Heart left ventricle (tissue), 16 donors: ENCODE data around the gene PTH2R. TPM values are rescaled to one million over a fixed set of nuclear protein-coding genes. Genes with fewer than 3 reads are reported as not detected.

Experiments used
- ATAC-seq, 4 donors: fragments of 200-7000 bp; cut with Tn5 transposase; one replicate each; pipeline ENCODE4 v1.9.1; 2020 to 2022; ENCODE audit warnings: moderate library complexity in 4 of 4, mild to moderate bottlenecking in 3 of 4, moderate number of reproducible peaks in 1 of 4
- DNase-seq, 5 donors: peaks; one replicate each; pipeline ENCODE4 v3.0.0-alpha.2; 2020
- H3K27ac ChIP-seq, 12 donors: fragments of 200-600 bp; sonication (generic) in 4 of 12; one replicate each; pipeline versions ENCODE4 v1.5.0 to v1.8.0; 2016 to 2022; ENCODE audit warnings: mild to moderate bottlenecking in 2 of 12
- H3K27me3 ChIP-seq, 9 donors: fragments of 200-600 bp; sonication (generic) in 2 of 9; one replicate each; pipeline versions ENCODE4 v1.5.1 to v1.8.0; 2016 to 2022; ENCODE audit warnings: mild to moderate bottlenecking in 3 of 9
- H3K36me3 ChIP-seq, 9 donors: fragments of 200-600 bp; sonication (generic) in 2 of 9; one replicate each; pipeline versions ENCODE4 v1.5.0 to v1.8.0; 2018 to 2022; ENCODE audit warnings: mild to moderate bottlenecking in 2 of 9
- H3K4me1 ChIP-seq, 12 donors: fragments of 200-600 bp; sonication (generic) in 4 of 12; one replicate each; pipeline versions ENCODE4 v1.5.0 to v1.8.0; 2016 to 2022; ENCODE audit warnings: mild to moderate bottlenecking in 3 of 12
- H3K4me3 ChIP-seq, 12 donors: fragments of 200-600 bp; sonication (generic) in 4 of 12; one replicate each; pipeline versions ENCODE4 v1.5.0 to v1.8.0; 2017 to 2022; ENCODE audit warnings: mild to moderate bottlenecking in 9 of 12, moderate library complexity in 4 of 12
- H3K9me3 ChIP-seq, 12 donors: fragments of 200-600 bp; sonication (generic) in 4 of 12; one replicate each; pipeline versions ENCODE4 v1.5.0 to v1.8.0; 2016 to 2022; ENCODE audit warnings: mild to moderate bottlenecking in 1 of 12
- POLR2A ChIP-seq, 2 donors: fragments of 450-650 bp; IDR thresholded peaks; one replicate each; pipeline ENCODE4 v1.6.1; 2017; ENCODE audit warnings: antibody characterized with exemption in 2 of 2, mild to moderate bottlenecking in 2 of 2, moderate library complexity in 2 of 2
- WGBS, 4 donors: extraction: QIAGEN DNeasy Blood & Tissue Kit in 2 of 4; methylation state at CpG; one replicate each; pipeline versions ENCODE4 v1.1.5 to v1.1.7; 2013 to 2018; 5-methylcytosine and 5-hydroxymethylcytosine counted together
- intact Hi-C, 10 donors: fragments of 100-400 bp; cut with DNase I; formaldehyde crosslinking; loops; one replicate each; pipeline versions ENCODE4 v1.11.1 to v1.14.2; 2022
- polyA plus RNA-seq, 2 donors: library from polyadenylated mRNA; stranded (reverse); fragments of 200-250 nt; gene quantifications; one replicate each; pipeline ENCODE4 v1.2.3, GENCODE V29; 2013
- total RNA-seq, 9 donors: library from RNA; depleted of rRNA in 2 of 9; stranded (reverse); fragments of >200 nt in 2 of 9; fragmentation: NEBNext Ultra II Directional in 3 of 9; extraction: Animal tissue kit (Norgen Biotek cat#: 25700) in 3 of 9; gene quantifications; one replicate each; pipeline versions ENCODE4 v1.1.0 to v1.2.4, GENCODE V29; 2016 to 2023
- TF ChIP-seq, protein P1 (sequence below), 12 donors: fragments of 200-600 bp; sonication (generic) in 4 of 12; IDR thresholded peaks; one replicate each; pipeline versions ENCODE4 v1.5.0 to v1.8.0; 2018 to 2022; ENCODE audit warnings: antibody characterized with exemption in 12 of 12, mild to moderate bottlenecking in 5 of 12
- donor health status: ischemic (EF 13 %, LVEDD 7.1; RV severe dilation, severe dysfunction).
- donor health status: healthy with polysubstance abuse.
- donor health status: DM: no; HTN: yes; CAD: no.
- donor health status: DM: no; HTN: no; CAD: no.
- donor health status: ischemic (EF 25% LVEDD 6.9; RV normal size, moderate dysfunction).
- donor health status: ischemic (EF 25% LVEDD 5.7; RV mildly dilated, moderate dysfunction).
- donor health status: healthy.
- donor health status: DM: yes; HTN: yes; CAD: no.
- donor health status: ischemic (EF 35%, LVEDD 5.7; RV mildly dilated, moderate dysfunction).
- donor health status: nonischemic (EF 11% LVEDD 7.7; RV severe dilation, severe dysfunction).
- donor health status: DM: yes; HTN: yes; CAD: no.
- donor health status: PGD.
- donor health status: ischemic (EF 29% LVEDD 5.4; RV normal size, mild dysfunction).
- donor health status: nonischemic (EF 23%, LVEDD 6.1; RV moderate dilation, normal function).

Gene PTH2R
- total and polyA plus RNA-seq, 11 donors, result 0.11 to 0.34 TPM; not detected in 9

DNA sequence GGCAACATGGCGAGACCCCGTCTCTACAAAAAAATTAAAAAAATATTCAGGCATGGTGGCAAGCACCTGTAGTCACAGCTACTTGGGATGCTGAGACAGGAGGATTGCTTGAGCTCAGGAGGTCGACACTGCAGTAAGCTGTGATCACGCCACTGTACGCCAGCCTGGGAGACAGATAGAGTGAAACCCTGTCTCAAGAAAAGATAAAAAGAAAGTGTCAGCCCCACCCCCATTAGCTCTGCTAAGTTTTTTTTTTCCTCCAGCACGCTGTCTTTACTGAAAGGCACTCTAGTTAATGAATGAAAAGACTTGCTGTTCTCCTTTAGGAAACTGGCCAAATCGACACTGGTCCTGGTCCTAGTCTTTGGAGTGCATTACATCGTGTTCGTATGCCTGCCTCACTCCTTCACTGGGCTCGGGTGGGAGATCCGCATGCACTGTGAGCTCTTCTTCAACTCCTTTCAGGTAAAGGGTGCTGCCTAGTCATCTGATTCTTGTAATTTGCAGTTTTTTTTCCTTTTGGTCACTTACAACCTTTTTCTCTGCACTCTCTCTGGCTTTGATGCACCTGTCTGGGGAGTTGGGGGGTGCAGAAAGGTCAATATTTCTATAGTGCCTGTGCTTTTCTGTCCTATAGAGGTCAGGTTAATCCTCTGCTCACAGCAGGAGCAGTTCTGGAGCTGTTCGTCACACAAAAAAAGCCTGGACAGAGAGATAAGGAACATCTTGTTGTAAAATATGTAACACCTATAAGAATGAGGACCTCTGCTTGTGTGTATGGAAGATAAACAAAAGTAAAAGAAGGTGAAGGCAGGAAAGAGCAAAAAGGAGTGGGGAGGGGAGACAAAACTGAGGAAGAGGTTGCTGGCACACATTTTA, 82.3 kb downstream of the PTH2R start:
- H3K27ac ChIP-seq, result no peak overlapping the region
- intact Hi-C loops, result no loop called here
- H3K9me3 ChIP-seq, result peaks cover 0 to 10% (median 1%) of the 10 kb centered on the region in 12 donors
- H3K4me1 ChIP-seq, result no peaks in the 10 kb centered on the region
- H3K36me3 ChIP-seq, result no peaks in the 10 kb centered on the region
- no peak for ATAC-seq
- H3K4me3 ChIP-seq, result no peak overlapping the region
- H3K27me3 ChIP-seq, result no peaks in the 10 kb centered on the region
- no peak for DNase-seq
- 54 to 63% (median 55%) methylated on average over 12 of the region's 12 CpGs for WGBS, 4 donors
- no peak for TF ChIP-seq POLR2A (IDR thresholded peaks at IDR 0.05)
- TF ChIP-seq, protein P1, sequence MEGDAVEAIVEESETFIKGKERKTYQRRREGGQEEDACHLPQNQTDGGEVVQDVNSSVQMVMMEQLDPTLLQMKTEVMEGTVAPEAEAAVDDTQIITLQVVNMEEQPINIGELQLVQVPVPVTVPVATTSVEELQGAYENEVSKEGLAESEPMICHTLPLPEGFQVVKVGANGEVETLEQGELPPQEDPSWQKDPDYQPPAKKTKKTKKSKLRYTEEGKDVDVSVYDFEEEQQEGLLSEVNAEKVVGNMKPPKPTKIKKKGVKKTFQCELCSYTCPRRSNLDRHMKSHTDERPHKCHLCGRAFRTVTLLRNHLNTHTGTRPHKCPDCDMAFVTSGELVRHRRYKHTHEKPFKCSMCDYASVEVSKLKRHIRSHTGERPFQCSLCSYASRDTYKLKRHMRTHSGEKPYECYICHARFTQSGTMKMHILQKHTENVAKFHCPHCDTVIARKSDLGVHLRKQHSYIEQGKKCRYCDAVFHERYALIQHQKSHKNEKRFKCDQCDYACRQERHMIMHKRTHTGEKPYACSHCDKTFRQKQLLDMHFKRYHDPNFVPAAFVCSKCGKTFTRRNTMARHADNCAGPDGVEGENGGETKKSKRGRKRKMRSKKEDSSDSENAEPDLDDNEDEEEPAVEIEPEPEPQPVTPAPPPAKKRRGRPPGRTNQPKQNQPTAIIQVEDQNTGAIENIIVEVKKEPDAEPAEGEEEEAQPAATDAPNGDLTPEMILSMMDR (IDR thresholded peaks at IDR 0.05), result no peak

DNA sequence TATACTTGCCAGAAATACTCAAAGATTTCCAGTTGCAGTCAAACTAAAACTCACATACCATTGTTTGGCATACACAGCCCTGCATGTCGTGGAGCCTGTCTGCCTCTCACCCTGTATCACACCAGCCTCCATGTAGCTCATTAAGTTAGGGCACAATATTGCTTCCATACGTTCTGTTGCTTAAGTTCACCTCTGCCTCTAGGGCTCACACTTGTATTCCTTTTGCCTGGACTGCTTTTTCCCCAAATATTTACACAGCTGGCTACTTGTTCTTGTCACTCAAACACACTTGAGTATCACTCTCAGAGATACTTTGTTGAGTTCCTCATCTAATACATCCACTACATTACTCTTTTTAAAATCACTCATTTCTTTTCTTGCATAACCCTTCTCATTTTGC, 83.1 kb downstream of the PTH2R start:
- H3K36me3 ChIP-seq, result no peaks in the 10 kb centered on the region
- DNase-seq (no peak), ATAC-seq (no peak)
- H3K4me3 ChIP-seq, result no peak overlapping the region
- TF ChIP-seq, protein P1 (IDR thresholded peaks at IDR 0.05), result no peak
- TF ChIP-seq POLR2A (IDR thresholded peaks at IDR 0.05), result no peak
- H3K27ac ChIP-seq, result no peak overlapping the region
- intact Hi-C loops, result no loop called here
- 17 to 29% (median 24%) methylated on average over 2 of the region's 2 CpGs for WGBS, 4 donors
- H3K27me3 ChIP-seq, result no peaks in the 10 kb centered on the region
- H3K4me1 ChIP-seq, result no peaks in the 10 kb centered on the region
- H3K9me3 ChIP-seq, result peaks cover 0 to 10% (median 1%) of the 10 kb centered on the region in 12 donors

DNA sequence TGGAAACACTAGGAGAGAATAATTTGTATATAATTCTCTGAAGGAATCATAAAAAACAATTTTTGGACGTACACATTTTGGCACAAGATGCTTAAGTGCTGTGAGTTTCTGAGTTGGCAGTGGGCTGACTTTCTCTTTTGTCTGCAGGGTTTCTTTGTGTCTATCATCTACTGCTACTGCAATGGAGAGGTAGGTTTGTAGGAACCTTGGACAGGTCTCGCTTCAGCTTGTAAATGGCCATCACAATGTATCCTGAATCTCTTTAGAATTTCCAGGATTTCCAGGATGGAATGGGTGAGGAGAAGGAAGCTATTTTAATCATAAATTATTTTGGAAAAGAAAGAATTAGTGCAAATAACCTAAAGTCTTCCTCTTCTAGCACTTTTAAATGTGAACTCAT, 83.9 kb downstream of the PTH2R start:
- Histone ChIP-seq H3K4me1 (no peaks in the 10 kb centered on the region), H3K4me3 (no peak overlapping the region), H3K27me3 (no peaks in the 10 kb centered on the region), H3K36me3 (no peaks in the 10 kb centered on the region), H3K27ac (no peak overlapping the region), H3K9me3 (peaks cover 0 to 10% (median 1%) of the 10 kb centered on the region in 12 donors)
- no peak for DNase-seq
- no peak for ATAC-seq
- TF ChIP-seq, protein P1 (IDR thresholded peaks at IDR 0.05), result no peak
- TF ChIP-seq POLR2A (IDR thresholded peaks at IDR 0.05), result no peak
- 75 to 82% (median 79%) methylated on average over 2 of the region's 2 CpGs for WGBS, 4 donors
- intact Hi-C loops, result no loop called here

DNA sequence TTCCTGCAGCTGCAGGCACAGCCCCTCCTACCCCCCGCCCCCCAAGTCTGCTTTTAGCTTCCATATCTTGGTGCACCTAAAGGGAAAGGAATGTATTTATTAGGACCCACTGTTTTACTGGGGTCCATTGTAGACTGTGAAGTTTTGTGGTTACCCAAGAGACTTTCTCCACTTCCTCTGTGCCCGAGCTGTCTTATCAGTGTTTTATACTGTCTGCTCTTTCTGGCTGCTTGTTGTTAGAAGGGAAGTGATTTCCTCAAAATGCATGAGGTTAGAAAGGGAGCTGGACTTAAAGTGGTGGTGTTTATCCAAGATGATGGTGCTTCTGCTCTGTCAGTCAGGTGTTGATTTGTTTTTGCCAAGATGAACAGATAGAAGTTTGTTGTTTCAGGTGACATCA, 85.0 kb downstream of the PTH2R start:
- peaks cover 0 to 10% (median 1%) of the 10 kb centered on the region in 12 donors for H3K9me3 ChIP-seq
- no peak for ATAC-seq
- H3K27ac ChIP-seq, result no peak overlapping the region
- intact Hi-C loops, result no loop called here
- DNase-seq, result no peak
- H3K36me3 ChIP-seq, result no peaks in the 10 kb centered on the region
- 50 to 61% (median 51%) methylated on average over 2 of the region's 2 CpGs for WGBS, 4 donors
- no peaks in the 10 kb centered on the region for H3K27me3 ChIP-seq
- TF ChIP-seq, protein P1 (IDR thresholded peaks at IDR 0.05), result no peak
- no peak for TF ChIP-seq POLR2A (IDR thresholded peaks at IDR 0.05)
- no peak overlapping the region for H3K4me3 ChIP-seq
- H3K4me1 ChIP-seq, result no peaks in the 10 kb centered on the region
